Endothelial cell of umbilical vein (primary cell): Measurements from ENCODE around the gene PTGES. TPM values are rescaled to one million over a fixed set of nuclear protein-coding genes. Genes with fewer than 3 reads are reported as not detected.

Source experiments
- BruUV-seq: library from RNA; stranded (reverse); fragments of 400-500 nt; replicated peaks from 2 replicates; lab custom pipeline; 2021; lab: Mats Ljungman, UMichigan
- CTCF ChIA-PET: fragments of 300-600, 350-600 bp; sonication (Branson Sonifier 250); formaldehyde crosslinking; loops from one replicate; lab custom pipeline; 2021; ENCODE audit warnings: antibody characterized with exemption, inconsistent platforms; lab: Charles Lee
- POLR2A ChIA-PET: fragments of 300-600, 350-600 bp; sonication (Branson Sonifier 250); formaldehyde crosslinking; loops from one replicate; lab custom pipeline; 2021; ENCODE audit warnings: antibody characterized with exemption, inconsistent platforms; lab: Charles Lee
- DNase-seq: peaks from one replicate; pipeline ENCODE4 v3.0.0-alpha.2; 2011; ENCODE audit warnings: low read depth, low spot score
- FAIRE-seq: peaks from 2 replicates; lab custom pipeline; 2011; peaks lifted over from hg19 to GRCh38; lab: Jason Lieb, UNC
- H2AFZ ChIP-seq: 2 replicates; pipeline ENCODE4 v1.6.0; 2012; ENCODE audit warnings: low read depth, low read length, control low read depth, inconsistent platforms
- H3K27ac ChIP-seq: 2 replicates; pipeline ENCODE4 v1.5.1; 2011; ENCODE audit warnings: low read depth, mild to moderate bottlenecking, control low read depth, low read length, moderate library complexity; ENCODE audit not compliant: insufficient read depth
- H3K27me3 ChIP-seq, 2 experiments: 2 replicates each; pipeline versions ENCODE4 v1.6.0 to v1.6.1; 2011; ENCODE audit warnings: low read length in 2 of 2, mixed read lengths in 1 of 2; ENCODE audit not compliant: control insufficient read depth in 2 of 2, insufficient read depth in 2 of 2
- H3K36me3 ChIP-seq, 2 experiments: 2 replicates in 1 of 2; 3 replicates in 1 of 2; pipeline ENCODE4 v1.5.1; 2011; ENCODE audit warnings: low read length in 2 of 2, mild to moderate bottlenecking in 1 of 2, moderate library complexity in 1 of 2; ENCODE audit not compliant: control insufficient read depth in 2 of 2, insufficient read depth in 2 of 2; ENCODE audit errors: extremely low read depth in 1 of 2
- H3K4me1 ChIP-seq: 3 replicates; pipeline ENCODE4 v1.5.1; 2011; ENCODE audit warnings: mild to moderate bottlenecking, low read length; ENCODE audit not compliant: control insufficient read depth, insufficient read depth; ENCODE audit errors: extremely low read depth
- H3K4me2 ChIP-seq: 2 replicates; pipeline ENCODE4 v1.6.1; 2011; ENCODE audit warnings: low read length, control low read depth, mixed read lengths; ENCODE audit not compliant: insufficient read depth
- H3K4me3 ChIP-seq, 3 experiments: fragments of 200-600 bp in 1 of 3; sonication (generic), shearing (Covaris generic) in 1 of 3; replicated peaks in 1 of 3; 2 replicates each; pipeline ENCODE4 v1.5.1; 2011 to 2016; ENCODE audit warnings: control low read depth in 3 of 3, low read length in 3 of 3, mild to moderate bottlenecking in 2 of 3, inconsistent platforms in 1 of 3, low read depth in 1 of 3, moderate library complexity in 1 of 3; ENCODE audit not compliant: insufficient read depth in 1 of 3
- H3K79me2 ChIP-seq: 2 replicates; pipeline ENCODE4 v1.6.0; 2012; ENCODE audit warnings: low read length, inconsistent platforms; ENCODE audit not compliant: control insufficient read depth, insufficient read depth
- H3K9ac ChIP-seq: replicated peaks from 2 replicates; pipeline ENCODE3; 2011; ENCODE audit warnings: low read length, control low read depth; ENCODE audit not compliant: insufficient read depth; ENCODE audit errors: extremely low read depth
- H3K9me1 ChIP-seq: replicated peaks from 3 replicates; pipeline ENCODE4 v1.6.0; 2011; ENCODE audit warnings: mild to moderate bottlenecking, low read length; ENCODE audit not compliant: control insufficient read depth, insufficient read depth; ENCODE audit errors: extremely low read depth
- H3K9me3 ChIP-seq: replicated peaks from 2 replicates; pipeline ENCODE4 v1.5.1; 2012; ENCODE audit warnings: low read length, inconsistent platforms; ENCODE audit not compliant: control insufficient read depth, insufficient read depth
- H4K20me1 ChIP-seq: replicated peaks from 2 replicates; pipeline ENCODE3; 2011; ENCODE audit warnings: mild to moderate bottlenecking, low read length; ENCODE audit not compliant: control insufficient read depth, insufficient read depth; ENCODE audit errors: extremely low read depth
- CTCF ChIP-seq, 2 donors: IDR thresholded peaks; 1 replicate in 1 of 2; 2 replicates in 1 of 2; pipeline ENCODE4 v1.5.1; 2011; ENCODE audit warnings: low read length in 2 of 2, mild to moderate bottlenecking in 2 of 2, moderate library complexity in 2 of 2, control low read depth in 1 of 2, inconsistent platforms in 1 of 2, low read depth in 1 of 2; ENCODE audit not compliant: insufficient read depth in 1 of 2; ENCODE audit errors: extremely low read depth in 1 of 2
- EZH2 ChIP-seq: IDR thresholded peaks from 2 replicates; pipeline ENCODE4 v1.6.1; 2012; ENCODE audit warnings: borderline replicate concordance, low read depth, mild to moderate bottlenecking, moderate library complexity, low read length, inconsistent platforms; ENCODE audit not compliant: severe bottlenecking
- FOS ChIP-seq: IDR thresholded peaks from 2 replicates; pipeline ENCODE4 v1.6.1; 2011; ENCODE audit warnings: mild to moderate bottlenecking, low read length, moderate library complexity, borderline replicate concordance; ENCODE audit not compliant: insufficient read depth
- GATA2 ChIP-seq: IDR thresholded peaks from 2 replicates; pipeline ENCODE4 v1.7.0; 2011; ENCODE audit warnings: low read depth, mild to moderate bottlenecking, moderate library complexity, mixed read lengths, low read length; ENCODE audit not compliant: insufficient read length, insufficient read depth
- JUN ChIP-seq: IDR thresholded peaks from 2 replicates; pipeline ENCODE4 v1.6.1; 2011; ENCODE audit warnings: borderline replicate concordance, low read depth; ENCODE audit not compliant: insufficient read length, insufficient read depth
- dilution Hi-C: fragments of 300-500 bp; cut with MboI; formaldehyde crosslinking; loops from one replicate; pipeline ENCODE4 v1.15.0; 2019; ENCODE audit warnings: low sequenced_read_pairs; ENCODE audit not compliant: extremely low pct_ligation_motif_present
- intact Hi-C: fragments of 100-400 bp; cut with micrococcal nuclease; formaldehyde crosslinking; loops from one replicate; pipeline ENCODE4 v1.10.0; 2022
- polyA plus RNA-seq, 4 experiments: library from polyadenylated mRNA; depleted of rRNA in 3 of 4; stranded (reverse) in 3 of 4; unstranded in 1 of 4; fragments of >200 nt; gene quantifications; 2 replicates each; pipeline versions ENCODE4 v1.2.1 to v1.2.3, GENCODE V29; 2011 to 2012; ENCODE audit warnings: missing spikeins in 1 of 4
- total RNA-seq: library from RNA; stranded (reverse); gene quantifications from 2 replicates; pipeline ENCODE4 v1.2.3, GENCODE V29; 2021

Gene PTGES
- total and polyA plus RNA-seq, 2 donors (not counting 3 experiments of a cell fraction or from before 2014, with no cell fraction given): not detected

GRCh38 chr9:129710169-129710453 lies 42.7 kb downstream of the PTGES start:
- Histone ChIP-seq H3K4me2 (no peak overlapping the region), H3K36me3 (no peaks in the 10 kb centered on the region), H3K4me1 (no peaks in the 10 kb centered on the region), H3K79me2 (no peaks in the 10 kb centered on the region), H3K27me3 (peaks cover 0 to 2% of the 10 kb centered on the region in 2 experiments), H2AFZ (no peak overlapping the region), H3K9me1 (no peaks in the 10 kb centered on the region), H3K9ac (no peak overlapping the region), H3K9me3 (no peaks in the 10 kb centered on the region), H3K27ac (no peak overlapping the region), H3K4me3 (no peak overlapping the region), H4K20me1 (no peaks in the 10 kb centered on the region)
- ChIA-PET POLR2A (no interaction called here), CTCF (interaction anchor here (1.3 kb wide), 1 partner anchor 16 kb away, joined by 3 read pairs; no protein-coding TSS in a partner anchor)
- intact Hi-C loops (no loop called here), dilution Hi-C loops (no loop called here)
- no TSS peak for BruUV-seq
- TF ChIP-seq JUN: no peak
- no peak for TF ChIP-seq GATA2
- DNase-seq (no peak), FAIRE-seq (no peak)

GRCh38 chr9:129709438-129710168 lies 43.2 kb downstream of the PTGES start:
- no peak overlapping the region for H3K4me3 ChIP-seq
- TF ChIP-seq FOS (no peak), EZH2 (no peak), CTCF (IDR thresholded peaks at IDR 0.05; ENCODE audit: extremely low read depth in 1 of 2, insufficient read depth in 1 of 2, low read depth in 1 of 2, low read length in 2 of 2) (no peak), JUN (no peak)
- H4K20me1 ChIP-seq: no peaks in the 10 kb centered on the region
- no peak overlapping the region for H2AFZ ChIP-seq
- peaks cover 0 to 2% of the 10 kb centered on the region in 2 experiments for H3K27me3 ChIP-seq
- no TSS peak for BruUV-seq
- H3K4me1 ChIP-seq: no peaks in the 10 kb centered on the region
- FAIRE-seq (no peak), DNase-seq (no peak)
- POLR2A ChIA-PET: no interaction called here
- dilution Hi-C loops (no loop called here), intact Hi-C loops (no loop called here)
- no peaks in the 10 kb centered on the region for H3K79me2 ChIP-seq
- no peaks in the 10 kb centered on the region for H3K36me3 ChIP-seq
- CTCF ChIA-PET: interaction anchor here (1.3 kb wide), 1 partner anchor 16 kb away, joined by 3 read pairs; no protein-coding TSS in a partner anchor
- H3K4me2 ChIP-seq: no peak overlapping the region
- H3K9me3 ChIP-seq: no peaks in the 10 kb centered on the region
- no peaks in the 10 kb centered on the region for H3K9me1 ChIP-seq
- no peak overlapping the region for H3K9ac ChIP-seq
- H3K27ac ChIP-seq: no peak overlapping the region
